PFSK-1 (cell line): ENCODE results near the gene SCN1B.

Experiments used
- POLR2AphosphoS5 ChIP-seq: IDR thresholded peaks from 2 replicates; pipeline ENCODE4 v1.6.1; 2012; ENCODE audit warnings: low read depth, mild to moderate bottlenecking, control low read depth, low read length, moderate library complexity
- REST ChIP-seq, 2 experiments: IDR thresholded peaks; 2 replicates each; pipeline versions ENCODE4 v1.6.1 to v1.8.0; 2011 to 2012; ENCODE audit warnings: low read depth in 2 of 2, low read length in 2 of 2, control low read depth in 1 of 2, inconsistent platforms in 1 of 2, mild to moderate bottlenecking in 1 of 2, moderate library complexity in 1 of 2; ENCODE audit not compliant: insufficient read depth in 1 of 2
- SIN3A ChIP-seq: IDR thresholded peaks from 2 replicates; pipeline ENCODE4 v1.6.1; 2012; ENCODE audit warnings: mild to moderate bottlenecking, low read length, moderate library complexity, borderline replicate concordance; ENCODE audit not compliant: insufficient read depth
- TAF1 ChIP-seq: IDR thresholded peaks from 2 replicates; pipeline ENCODE4 v1.6.1; 2012; ENCODE audit warnings: low read length, control low read depth, borderline replicate concordance; ENCODE audit not compliant: insufficient read depth

GRCh38 chr19:35052599-35053190, 22.4 kb downstream of the SCN1B start:
- no peak for TF ChIP-seq POLR2AphosphoS5
- TF ChIP-seq TAF1 = no peak
- TF ChIP-seq REST (IDR thresholded peaks at IDR 0.05; ENCODE audit: insufficient read depth in 1 of 2, low read depth in 2 of 2, low read length in 2 of 2) = no peak
- TF ChIP-seq SIN3A = no peak
